ENCODE measurements around the gene TNK1. TPM values are rescaled to one million over a fixed set of nuclear protein-coding genes. Genes with fewer than 3 reads are reported as not detected.

The TNK1 gene
- total and polyA plus RNA-seq, 2 experiments from 2014 or later: 6.1 to 8.9 TPM

- no peaks in the 10 kb centered on the region for H3K9me3 Mint-ChIP-seq
- H3K36me3 Mint-ChIP-seq (ENCODE audit: low read depth): peaks cover 8% of the 10 kb centered on the region; the same call in 2 of the 3 replicates
- peaks cover 6% of the 10 kb centered on the region for H3K27me3 Mint-ChIP-seq (ENCODE audit: insufficient read depth, low read depth, poor library complexity)
- peaks cover 6% of the 10 kb centered on the region for H3K4me1 ChIP-seq (ENCODE audit: insufficient read depth)
- H3F3A ChIP-seq (replicated peaks; ENCODE audit: low read depth): peaks cover 23% of the 10 kb centered on the region
- ATAC-seq (no peak), DNase-seq (ENCODE audit: low spot score) (no peak)
- H3K4me2 ChIP-seq: no peak overlapping the region
- peaks cover 6% of the 10 kb centered on the region for H3K79me2 ChIP-seq (replicated peaks; ENCODE audit: insufficient read depth)
- H3K27ac Mint-ChIP-seq: no peak overlapping the region
- TF ChIP-seq NANOG (IDR thresholded peaks at IDR 0.05; ENCODE audit: borderline replicate concordance) (no peak), EZH2phosphoT487 (IDR thresholded peaks at IDR 0.05; ENCODE audit: unreplicated experiment) (no peak), JUNB (IDR thresholded peaks at IDR 0.05; ENCODE audit: unreplicated experiment) (no peak), POLR2AphosphoS5 (IDR thresholded peaks at IDR 0.05; ENCODE audit: low read depth) (no peak)
- no peak overlapping the region for H3K27ac ChIP-seq (ENCODE audit: low read depth)
- H3K4me1 Mint-ChIP-seq: peaks cover 9% of the 10 kb centered on the region
- peaks cover 3% of the 10 kb centered on the region; the same call in 1 of the 2 replicates for H3K36me3 ChIP-seq (ENCODE audit: insufficient read depth)
- no peak overlapping the region for H3K4me3 Mint-ChIP-seq
- H3K4me3 ChIP-seq: no peak overlapping the region
- no peak overlapping the region for H2AFZ ChIP-seq
- no peaks in the 10 kb centered on the region for H3K27me3 ChIP-seq (ENCODE audit: insufficient read depth)
- H3K9me2 ChIP-seq (ENCODE audit: insufficient read depth): no peaks in the 10 kb centered on the region
- peaks cover 12% of the 10 kb centered on the region; the same call in 1 of the 2 replicates for H4K20me1 ChIP-seq (replicated peaks; ENCODE audit: insufficient read depth)
Measured at GRCh38 chr17:7398612-7399011, 17.7 kb downstream of the TNK1 start.

- peak; percentile 78 for DNase-seq (ENCODE audit: low spot score)
- H3K27me3 Mint-ChIP-seq (ENCODE audit: insufficient read depth, low read depth, poor library complexity): peaks cover 11% of the 10 kb centered on the region
Measured at GRCh38 chr17:7403043-7403726, 22.3 kb downstream of the TNK1 start.

More at GRCh38 chr17:7403043-7403726, 22.3 kb downstream of the TNK1 start:
- Histone ChIP-seq H3K36me3 (ENCODE audit: insufficient read depth) (peaks cover 3% of the 10 kb centered on the region; the same call in 1 of the 2 replicates), H3K4me1 (ENCODE audit: insufficient read depth) (peaks cover 24% of the 10 kb centered on the region), H3K27ac (ENCODE audit: low read depth) (peak overlapping the region; percentile 78; the same call in 1 of the 2 replicates), H4K20me1 (replicated peaks; ENCODE audit: insufficient read depth) (peaks cover 12% of the 10 kb centered on the region; the same call in 1 of the 2 replicates), H3K27me3 (ENCODE audit: insufficient read depth) (no peaks in the 10 kb centered on the region), H3K4me2 (peak overlapping the region; percentile 73), H2AFZ (no peak overlapping the region), H3K9me2 (ENCODE audit: insufficient read depth) (no peaks in the 10 kb centered on the region), H3K4me3 (peak overlapping the region; percentile 68), H3K79me2 (replicated peaks; ENCODE audit: insufficient read depth) (peaks cover 14% of the 10 kb centered on the region), H3F3A (replicated peaks; ENCODE audit: low read depth) (peaks cover 27% of the 10 kb centered on the region)
- H3K4me1 Mint-ChIP-seq: peaks cover 24% of the 10 kb centered on the region
- no peaks in the 10 kb centered on the region for H3K9me3 Mint-ChIP-seq
- no peak for TF ChIP-seq CTCF (conservative IDR thresholded peaks at IDR 0.05; ENCODE audit: low read depth in 2 of 2)
- TF ChIP-seq ETS1 (IDR thresholded peaks at IDR 0.05): 0 out of 2 replicates have a peak, but pooled peaks have one; percentile 9
- peak overlapping the region; percentile 87 for H3K4me3 Mint-ChIP-seq
- H3K27ac Mint-ChIP-seq: peak overlapping the region; percentile 29
- H3K36me3 Mint-ChIP-seq (ENCODE audit: low read depth): peaks cover 8% of the 10 kb centered on the region; the same call in 2 of the 3 replicates
- ATAC-seq: peak; percentile 25
